ENCODE data around the gene BIN1.

DNA sequence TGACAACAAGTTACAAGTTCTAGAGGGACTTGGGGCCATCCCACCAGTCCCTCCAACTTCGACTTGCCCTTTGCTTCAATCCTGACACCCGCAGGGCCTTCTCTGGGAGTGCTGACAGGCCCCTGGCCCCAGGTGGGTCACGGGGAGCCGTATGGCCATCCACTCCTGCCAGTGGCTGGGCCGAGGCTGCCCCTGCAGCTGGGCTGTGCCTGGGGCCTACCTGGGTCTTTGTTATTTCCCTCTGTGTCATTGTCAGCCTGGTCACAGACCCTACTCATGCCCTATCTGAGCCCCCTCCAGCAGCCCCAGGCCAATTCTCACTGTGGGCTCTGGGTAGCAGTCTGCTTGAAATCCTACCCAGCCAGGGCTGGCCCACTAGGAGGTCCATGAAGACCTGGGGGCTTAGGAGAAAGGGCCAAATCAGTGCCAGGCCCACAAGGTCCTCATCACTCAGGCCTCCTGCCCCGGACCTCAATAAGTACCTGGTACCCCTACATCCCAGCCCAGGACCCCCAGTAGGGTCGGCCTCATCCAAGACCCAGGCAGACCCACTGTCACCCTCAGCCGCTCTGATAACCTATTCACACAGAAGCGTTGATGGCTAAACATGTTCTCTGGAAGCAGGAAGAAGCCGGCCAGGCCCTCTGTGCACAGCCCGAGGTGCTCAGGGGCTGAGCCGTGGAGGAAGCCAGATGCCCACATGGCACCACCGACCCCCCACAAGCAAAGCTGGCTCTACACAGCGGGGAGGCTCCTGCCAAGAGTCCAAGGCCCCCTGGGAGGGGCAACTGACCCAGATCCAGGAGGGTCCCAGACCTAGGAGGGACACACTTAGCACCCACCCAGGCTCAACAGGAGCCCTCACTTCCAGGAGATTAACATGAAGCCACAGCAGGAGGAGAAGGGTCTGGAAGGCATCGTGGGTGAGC is 57.7 kb downstream of the BIN1 start:
- TF ChIP-seq POLR2A (IDR thresholded peaks at IDR 0.05) = no peak
- TF ChIP-seq, protein P1, sequence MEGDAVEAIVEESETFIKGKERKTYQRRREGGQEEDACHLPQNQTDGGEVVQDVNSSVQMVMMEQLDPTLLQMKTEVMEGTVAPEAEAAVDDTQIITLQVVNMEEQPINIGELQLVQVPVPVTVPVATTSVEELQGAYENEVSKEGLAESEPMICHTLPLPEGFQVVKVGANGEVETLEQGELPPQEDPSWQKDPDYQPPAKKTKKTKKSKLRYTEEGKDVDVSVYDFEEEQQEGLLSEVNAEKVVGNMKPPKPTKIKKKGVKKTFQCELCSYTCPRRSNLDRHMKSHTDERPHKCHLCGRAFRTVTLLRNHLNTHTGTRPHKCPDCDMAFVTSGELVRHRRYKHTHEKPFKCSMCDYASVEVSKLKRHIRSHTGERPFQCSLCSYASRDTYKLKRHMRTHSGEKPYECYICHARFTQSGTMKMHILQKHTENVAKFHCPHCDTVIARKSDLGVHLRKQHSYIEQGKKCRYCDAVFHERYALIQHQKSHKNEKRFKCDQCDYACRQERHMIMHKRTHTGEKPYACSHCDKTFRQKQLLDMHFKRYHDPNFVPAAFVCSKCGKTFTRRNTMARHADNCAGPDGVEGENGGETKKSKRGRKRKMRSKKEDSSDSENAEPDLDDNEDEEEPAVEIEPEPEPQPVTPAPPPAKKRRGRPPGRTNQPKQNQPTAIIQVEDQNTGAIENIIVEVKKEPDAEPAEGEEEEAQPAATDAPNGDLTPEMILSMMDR (IDR thresholded peaks at IDR 0.05) = no peak
- TF ChIP-seq EP300 (IDR thresholded peaks at IDR 0.05) = no peak
